H1 (cell line): ENCODE measurements around the gene MLLT6. TPM values are rescaled to one million over a fixed set of nuclear protein-coding genes. Genes with fewer than 3 reads are reported as not detected.

Source experiments
- CTCF ChIA-PET: fragments of 300-600 bp; sonication (Branson Sonifier 250); formaldehyde crosslinking; loops from one replicate; lab custom pipeline; 2021; ENCODE audit not compliant: partially characterized antibody; lab: Charles Lee
- POLR2A ChIA-PET: fragments of 300-600 bp; sonication (Branson Sonifier 250); formaldehyde crosslinking; loops from one replicate; lab custom pipeline; 2021; ENCODE audit warnings: inconsistent platforms; ENCODE audit not compliant: partially characterized antibody; lab: Charles Lee
- DNase-seq, 2 experiments: peaks; one replicate each; pipeline versions ENCODE4 v3.0.0 to v3.0.0-alpha.2; 2010 to 2022; ENCODE audit warnings: low spot score in 2 of 2, low read depth in 1 of 2, mixed read lengths in 1 of 2
- FAIRE-seq: peaks from 2 replicates; lab custom pipeline; 2011; peaks lifted over from hg19 to GRCh38; lab: Jason Lieb, UNC
- H2AFZ ChIP-seq: 2 replicates; pipeline ENCODE4 v1.8.1; 2012; ENCODE audit warnings: low read length, inconsistent platforms
- H2AK5ac ChIP-seq: 2 replicates; pipeline ENCODE4 v1.6.1; 2013; ENCODE audit warnings: low read depth, low read length
- H2BK120ac ChIP-seq: replicated peaks from 2 replicates; pipeline ENCODE3; 2013; ENCODE audit warnings: low read depth, low read length, inconsistent platforms
- H2BK12ac ChIP-seq: 2 replicates; pipeline ENCODE4 v1.6.1; 2013; ENCODE audit warnings: low read depth, low read length
- H2BK15ac ChIP-seq: 2 replicates; pipeline ENCODE4 v1.6.1; 2013; ENCODE audit warnings: low read length
- H2BK20ac ChIP-seq: 2 replicates; pipeline ENCODE4 v1.6.1; 2013; ENCODE audit warnings: low read length
- H2BK5ac ChIP-seq: 2 replicates; pipeline ENCODE4 v1.6.1; 2013; ENCODE audit warnings: low read depth, low read length
- H3K14ac ChIP-seq: 2 replicates; pipeline ENCODE4 v1.6.1; 2013; ENCODE audit warnings: inconsistent platforms; ENCODE audit not compliant: insufficient read length
- H3K18ac ChIP-seq: 2 replicates; pipeline ENCODE4 v1.6.1; 2013; ENCODE audit warnings: low read length; ENCODE audit errors: extremely low read depth
- H3K23ac ChIP-seq: 2 replicates; pipeline ENCODE4 v1.6.1; 2013; ENCODE audit warnings: inconsistent platforms; ENCODE audit not compliant: insufficient read length
- H3K23me2 ChIP-seq: 2 replicates; pipeline ENCODE4 v1.6.1; 2013; ENCODE audit warnings: low read depth, low read length
- H3K27ac ChIP-seq: 2 replicates; pipeline ENCODE4 v1.6.1; 2011; ENCODE audit warnings: low read depth, low read length, inconsistent platforms
- H3K27me3 ChIP-seq, 4 experiments: replicated peaks in 1 of 4; 1 replicate in 1 of 4; 2 replicates in 3 of 4; pipeline versions ENCODE4 v1.6.1 to v1.8.1; 2011 to 2013; ENCODE audit warnings: low read length in 3 of 4, mild to moderate bottlenecking in 3 of 4, inconsistent platforms in 2 of 4, mixed read lengths in 2 of 4, moderate library complexity in 1 of 4; ENCODE audit not compliant: control insufficient read depth in 3 of 4, insufficient read depth in 3 of 4; ENCODE audit errors: extremely low read depth in 1 of 4
- H3K36me3 ChIP-seq, 4 experiments: 2 replicates each; pipeline versions ENCODE4 v1.6.1 to v1.8.1; 2011 to 2013; ENCODE audit warnings: mild to moderate bottlenecking in 4 of 4, low read length in 3 of 4, moderate library complexity in 2 of 4, control low read depth in 1 of 4, inconsistent platforms in 1 of 4; ENCODE audit not compliant: insufficient read depth in 4 of 4, control insufficient read depth in 2 of 4
- H3K4ac ChIP-seq: replicated peaks from 2 replicates; pipeline ENCODE3; 2013; ENCODE audit warnings: low read length, low read depth, mixed read lengths, inconsistent platforms; ENCODE audit not compliant: insufficient read length
- H3K4me1 ChIP-seq, 4 experiments: replicated peaks in 1 of 4; 1 replicate in 1 of 4; 2 replicates in 3 of 4; pipeline versions ENCODE4 v1.6.1 to v1.8.1; 2011 to 2013; ENCODE audit warnings: low read length in 3 of 4, inconsistent platforms in 2 of 4, mixed read lengths in 1 of 4; ENCODE audit not compliant: insufficient read depth in 4 of 4, control insufficient read depth in 3 of 4
- H3K4me2 ChIP-seq, 2 experiments: 2 replicates each; pipeline versions ENCODE4 v1.6.1 to v1.8.1; 2011 to 2013; ENCODE audit warnings: low read depth in 2 of 2, low read length in 2 of 2, control low read depth in 1 of 2, inconsistent platforms in 1 of 2, mild to moderate bottlenecking in 1 of 2; ENCODE audit not compliant: insufficient read depth in 1 of 2
- H3K4me3 ChIP-seq, 4 experiments: fragments of 200-600, 300-600 bp in 1 of 4; sonication (generic), shearing (Covaris generic), sonication (Bioruptor Twin) in 1 of 4; 2 replicates each; pipeline versions ENCODE4 v1.5.1 to v1.8.1; 2011 to 2016; ENCODE audit warnings: low read length in 4 of 4, low read depth in 3 of 4, control low read depth in 2 of 4, inconsistent platforms in 2 of 4, mild to moderate bottlenecking in 2 of 4, mixed read lengths in 1 of 4, moderate library complexity in 1 of 4; ENCODE audit not compliant: insufficient read depth in 2 of 4; ENCODE audit errors: extremely low read depth in 1 of 4
- H3K56ac ChIP-seq: replicated peaks from 2 replicates; pipeline ENCODE3; 2013; ENCODE audit warnings: low read depth, mild to moderate bottlenecking, mixed read lengths, low read length, inconsistent platforms; ENCODE audit not compliant: insufficient read length
- H3K79me1 ChIP-seq: 2 replicates; pipeline ENCODE4 v1.6.1; 2013; ENCODE audit warnings: low read depth, low read length, control low read depth
- H3K79me2 ChIP-seq, 2 experiments: 2 replicates each; pipeline versions ENCODE4 v1.6.1 to v1.8.1; 2012 to 2013; ENCODE audit warnings: low read length in 2 of 2, mild to moderate bottlenecking in 2 of 2, inconsistent platforms in 1 of 2; ENCODE audit not compliant: insufficient read depth in 2 of 2, control insufficient read depth in 1 of 2
- H3K9ac ChIP-seq, 4 experiments: replicated peaks in 1 of 4; 1 replicate in 1 of 4; 2 replicates in 3 of 4; pipeline versions ENCODE4 v1.6.1 to v1.8.1; 2011 to 2013; ENCODE audit warnings: low read depth in 3 of 4, low read length in 3 of 4, control low read depth in 2 of 4, mild to moderate bottlenecking in 2 of 4, moderate library complexity in 2 of 4, inconsistent platforms in 1 of 4; ENCODE audit errors: extremely low read depth in 1 of 4
- H3K9me3 ChIP-seq, 2 experiments: 2 replicates each; pipeline versions ENCODE4 v1.6.1 to v1.8.1; 2012 to 2013; ENCODE audit warnings: mild to moderate bottlenecking in 2 of 2, moderate library complexity in 2 of 2, control low read depth in 1 of 2, inconsistent platforms in 1 of 2, low read depth in 1 of 2, low read length in 1 of 2, mixed read lengths in 1 of 2; ENCODE audit not compliant: insufficient read depth in 2 of 2
- H4K20me1 ChIP-seq, 2 experiments: replicated peaks in 1 of 2; 2 replicates each; pipeline versions ENCODE3 to v1.8.1; 2011 to 2013; ENCODE audit warnings: inconsistent platforms in 2 of 2, low read length in 2 of 2, mild to moderate bottlenecking in 1 of 2; ENCODE audit not compliant: insufficient read depth in 2 of 2, control insufficient read depth in 1 of 2
- H4K5ac ChIP-seq: 2 replicates; pipeline ENCODE4 v1.6.1; 2013; ENCODE audit warnings: low read length, low read depth, mixed read lengths, inconsistent platforms; ENCODE audit not compliant: insufficient read length
- H4K8ac ChIP-seq: 2 replicates; pipeline ENCODE4 v1.8.0; 2013; ENCODE audit warnings: mild to moderate bottlenecking, moderate library complexity, low read length, inconsistent platforms; ENCODE audit not compliant: insufficient read depth; ENCODE audit errors: extremely low read depth
- H4K91ac ChIP-seq: replicated peaks from 2 replicates; pipeline ENCODE3; 2013; ENCODE audit warnings: low read length, mixed read lengths, inconsistent platforms; ENCODE audit not compliant: insufficient read length
- CEBPB ChIP-seq: IDR thresholded peaks from 2 replicates; pipeline ENCODE4 v1.6.1; 2012; ENCODE audit warnings: low read depth, low read length
- HDAC6 ChIP-seq: IDR thresholded peaks from one replicate; pipeline ENCODE4 v1.7.1; 2012; ENCODE audit warnings: low read depth, mild to moderate bottlenecking, inconsistent platforms, low read length, moderate library complexity
- SIX5 ChIP-seq: IDR thresholded peaks from 2 replicates; pipeline ENCODE4 v1.6.1; 2011; ENCODE audit warnings: mild to moderate bottlenecking, low read depth, low read length
- WGBS, 2 experiments: shearing (Covaris generic) in 1 of 2; methylation state at CpG; one replicate each; pipeline versions ENCODE4 v1.1.6 to v1.1.7; 2013 to 2015; ENCODE audit warnings: low lambda C conversion rate in 2 of 2, mixed read lengths in 2 of 2, inconsistent platforms in 1 of 2, low coverage in 1 of 2, missing lambda C conversion rate in 1 of 2; ENCODE audit not compliant: insufficient replicate concordance in 2 of 2, insufficient coverage in 1 of 2, insufficient read length in 1 of 2; ENCODE audit errors: extremely low coverage in 1 of 2, missing lambda C conversion rate in 1 of 2; 5-methylcytosine and 5-hydroxymethylcytosine counted together
- polyA plus RNA-seq, 7 experiments: library from polyadenylated mRNA; depleted of rRNA in 3 of 7; stranded (reverse) in 5 of 7; unstranded in 2 of 7; fragments of >200 nt in 5 of 7; fragments of 200-250 nt in 2 of 7; gene quantifications; 1 replicate in 5 of 7; 2 replicates in 1 of 7; 4 replicates in 1 of 7; pipeline versions ENCODE4 v1.2.1 to v1.2.3, GENCODE V29; 2011 to 2013; ENCODE audit warnings: missing spikeins in 2 of 7, mixed read lengths in 2 of 7
- total RNA-seq: library from RNA; stranded (reverse); fragmentation: NEBNext Ultra II Directional; extraction: Animal tissue kit (Norgen Biotek cat#: 25700); gene quantifications from 2 replicates; pipeline ENCODE4 v1.2.1, GENCODE V29; 2021

Gene MLLT6
- total and polyA plus RNA-seq, 2 of the 8 experiments (the other 6 are each of a cell fraction or from before 2014, with no cell fraction given): 6.5 to 8.0 TPM

- H3K79me1 ChIP-seq: no peaks in the 10 kb centered on the region
- peak overlapping the region; percentile 46 to 76 (median 60); a peak in 6 of 8 replicates for H3K4me3 ChIP-seq
- FAIRE-seq: no peak
- no peak overlapping the region for H4K5ac ChIP-seq
- H3K18ac ChIP-seq: no peak overlapping the region
- H3K23me2 ChIP-seq: peaks cover 28% of the 10 kb centered on the region
- H4K8ac ChIP-seq: no peak overlapping the region
- no peak for DNase-seq
- H2AFZ ChIP-seq: no peak overlapping the region
- no peak overlapping the region for H2BK15ac ChIP-seq
- H3K79me2 ChIP-seq: no peaks in the 10 kb centered on the region
- no peak overlapping the region for H3K27ac ChIP-seq
- H3K27me3 ChIP-seq: peaks cover 26 to 74% (median 60%) of the 10 kb centered on the region in 4 experiments
- H4K91ac ChIP-seq: no peak overlapping the region
- no peaks in the 10 kb centered on the region for H3K9me3 ChIP-seq
- no peak overlapping the region for H3K23ac ChIP-seq
- ChIA-PET POLR2A (interaction anchor here (1.0 to 4.5 kb wide), 12 partner anchors 10 to 149 kb away, joined by 3 to 38 read pairs (median 4); no protein-coding TSS in a partner anchor), CTCF (interaction anchor here (0.7 to 3.4 kb wide), 10 partner anchors 8 to 104 kb away, joined by 3 to 30 read pairs (median 4); no protein-coding TSS in a partner anchor)
- H3K4me2 ChIP-seq: peak overlapping the region; percentile 79 to 81
- H3K36me3 ChIP-seq: no peaks in the 10 kb centered on the region
- no peak overlapping the region for H2BK20ac ChIP-seq
- H3K14ac ChIP-seq: no peak overlapping the region
- no peak overlapping the region for H2BK12ac ChIP-seq
- no peak overlapping the region for H3K4ac ChIP-seq
- no peak overlapping the region for H2BK120ac ChIP-seq
- no peak overlapping the region for H3K9ac ChIP-seq
- H3K56ac ChIP-seq: no peak overlapping the region
- no CpG with 5 or more reads among the region's 32 CpGs for WGBS, 2 experiments
- TF ChIP-seq HDAC6: no peak
- TF ChIP-seq SIX5: no peak
- TF ChIP-seq CEBPB: no peak
- H2AK5ac ChIP-seq: no peak overlapping the region
- peaks cover 5 to 15% of the 10 kb centered on the region in 2 experiments for H4K20me1 ChIP-seq
- no peak overlapping the region for H2BK5ac ChIP-seq
- H3K4me1 ChIP-seq: peaks cover 15 to 48% (median 32%) of the 10 kb centered on the region in 4 experiments
These were observed 390 bp downstream of the MLLT6 start for GRCh38 chr17:38705523-38705802.
